H9 (cell line): ENCODE measurements around the gene KAT8. TPM values are rescaled to one million over a fixed set of nuclear protein-coding genes. Genes with fewer than 3 reads are reported as not detected.
A peak's percentile ranks its signal among the peaks of the same experiment; 100 is the strongest.

ENCODE experiments used
- DNase-seq: peaks from one replicate; pipeline ENCODE4 v3.0.0-alpha.2; 2017
- H2AFZ ChIP-seq: one replicate; pipeline ENCODE4 v1.6.1; 2013; ENCODE audit warnings: mild to moderate bottlenecking, low read length, control low read depth, moderate library complexity
- H2AK5ac ChIP-seq: 2 replicates; pipeline ENCODE4 v1.6.1; 2013; ENCODE audit warnings: low read length, control low read depth, mixed read lengths; ENCODE audit not compliant: insufficient read length
- H2BK120ac ChIP-seq: one replicate; pipeline ENCODE4 v1.6.1; 2013; ENCODE audit warnings: low read depth, mild to moderate bottlenecking, low read length, control low read depth, inconsistent platforms; ENCODE audit not compliant: poor library complexity, severe bottlenecking
- H2BK12ac ChIP-seq: 2 replicates; pipeline ENCODE4 v1.6.1; 2013; ENCODE audit warnings: low read length, control low read depth, mixed read lengths, low read depth; ENCODE audit not compliant: insufficient read length
- H2BK15ac ChIP-seq: 2 replicates; pipeline ENCODE4 v1.6.1; 2013; ENCODE audit warnings: low read depth, low read length, control low read depth
- H2BK20ac ChIP-seq: one replicate; pipeline ENCODE4 v1.6.1; 2013; ENCODE audit warnings: low read depth, mild to moderate bottlenecking, low read length, control low read depth, inconsistent platforms; ENCODE audit not compliant: poor library complexity, severe bottlenecking
- H2BK5ac ChIP-seq: 2 replicates; pipeline ENCODE4 v1.6.1; 2013; ENCODE audit warnings: low read length, control low read depth, mixed read lengths; ENCODE audit not compliant: insufficient read length
- H3K14ac ChIP-seq: 2 replicates; pipeline ENCODE4 v1.6.1; 2013; ENCODE audit warnings: low read length, control low read depth; ENCODE audit not compliant: insufficient read depth
- H3K18ac ChIP-seq: 2 replicates; pipeline ENCODE4 v1.6.1; 2013; ENCODE audit warnings: low read depth, mild to moderate bottlenecking, mixed read lengths, low read length, control low read depth; ENCODE audit not compliant: insufficient read length
- H3K23ac ChIP-seq: 2 replicates; pipeline ENCODE4 v1.6.1; 2013; ENCODE audit warnings: low read length, control low read depth, mixed read lengths, low read depth; ENCODE audit not compliant: insufficient read length
- H3K23me2 ChIP-seq: 2 replicates; pipeline ENCODE4 v1.6.1; 2013; ENCODE audit warnings: low read depth, mild to moderate bottlenecking, mixed read lengths, low read length, control low read depth; ENCODE audit not compliant: insufficient read length, poor library complexity, severe bottlenecking
- H3K27ac ChIP-seq: 2 replicates; pipeline ENCODE4 v1.5.1; 2013; ENCODE audit warnings: low read length, control low read depth, mixed read lengths, low read depth; ENCODE audit not compliant: insufficient read length
- H3K27me3 ChIP-seq: 2 replicates; pipeline ENCODE4 v1.6.1; 2013; ENCODE audit warnings: low read length, control low read depth, inconsistent platforms; ENCODE audit not compliant: insufficient read depth
- H3K4ac ChIP-seq: 2 replicates; pipeline ENCODE4 v1.6.1; 2013; ENCODE audit warnings: low read depth, mild to moderate bottlenecking, control low read depth, inconsistent platforms, low read length, moderate library complexity
- H3K4me1 ChIP-seq: 2 replicates; pipeline ENCODE4 v1.6.1; 2013; ENCODE audit warnings: low read length, control low read depth, inconsistent platforms; ENCODE audit not compliant: insufficient read depth
- H3K4me2 ChIP-seq: 2 replicates; pipeline ENCODE4 v1.6.1; 2013; ENCODE audit warnings: low read length, control low read depth, mixed read lengths; ENCODE audit not compliant: insufficient read length, insufficient read depth
- H3K56ac ChIP-seq: 2 replicates; pipeline ENCODE4 v1.6.1; 2013; ENCODE audit warnings: low read depth, mild to moderate bottlenecking, mixed read lengths, low read length, control low read depth; ENCODE audit not compliant: insufficient read length
- H3K79me1 ChIP-seq: 2 replicates; pipeline ENCODE4 v1.6.1; 2013; ENCODE audit warnings: low read depth, mild to moderate bottlenecking, moderate library complexity, low read length, control low read depth, inconsistent platforms; ENCODE audit not compliant: insufficient read depth, poor library complexity, severe bottlenecking
- H3K79me2 ChIP-seq: 2 replicates; pipeline ENCODE4 v1.6.1; 2013; ENCODE audit warnings: low read length, control low read depth, inconsistent platforms; ENCODE audit not compliant: insufficient read depth
- H3K9ac ChIP-seq: 2 replicates; pipeline ENCODE4 v1.6.1; 2013; ENCODE audit warnings: low read length, control low read depth, mixed read lengths; ENCODE audit not compliant: insufficient read length; ENCODE audit errors: extremely low read depth
- H3K9me3 ChIP-seq: one replicate; pipeline ENCODE4 v1.6.1; 2013; ENCODE audit warnings: low read depth, low read length, inconsistent platforms; ENCODE audit not compliant: control insufficient read depth
- H3T11ph ChIP-seq: one replicate; pipeline ENCODE4 v1.6.1; 2013; ENCODE audit warnings: mild to moderate bottlenecking, low read length, control low read depth, inconsistent platforms
- H4K20me1 ChIP-seq: one replicate; pipeline ENCODE4 v1.6.1; 2013; ENCODE audit not compliant: control insufficient read depth, insufficient read length, insufficient read depth
- H4K5ac ChIP-seq: 2 replicates; pipeline ENCODE4 v1.6.1; 2013; ENCODE audit warnings: low read depth, mild to moderate bottlenecking, mixed read lengths, low read length, control low read depth; ENCODE audit not compliant: insufficient read length
- H4K8ac ChIP-seq: replicated peaks from 2 replicates; pipeline ENCODE4 v1.6.1; 2013; ENCODE audit warnings: low read length, control low read depth, mixed read lengths, low read depth; ENCODE audit not compliant: insufficient read length
- H4K91ac ChIP-seq: 2 replicates; pipeline ENCODE4 v1.6.1; 2013; ENCODE audit warnings: low read depth, mild to moderate bottlenecking, moderate library complexity, mixed read lengths, low read length, control low read depth; ENCODE audit not compliant: insufficient read length
- H3K27ac Mint-ChIP-seq, 3 experiments: 2 replicates in 2 of 3; 3 replicates in 1 of 3; pipeline ENCODE4 v1.8.0; 2020 to 2021; ENCODE audit warnings: mixed read lengths in 3 of 3, mild to moderate bottlenecking in 1 of 3, moderate library complexity in 1 of 3
- H3K27me3 Mint-ChIP-seq: 2 replicates; pipeline ENCODE4 v1.8.0; 2021; ENCODE audit warnings: low read depth, mild to moderate bottlenecking, moderate library complexity, mixed read lengths
- H3K36me3 Mint-ChIP-seq, 3 experiments: 2 replicates in 2 of 3; 3 replicates in 1 of 3; pipeline ENCODE4 v1.8.0; 2020 to 2021; ENCODE audit warnings: low read depth in 3 of 3, mixed read lengths in 3 of 3; ENCODE audit not compliant: insufficient read depth in 1 of 3
- H3K4me1 Mint-ChIP-seq, 2 experiments: 2 replicates each; pipeline ENCODE4 v1.8.0; 2020; ENCODE audit warnings: mixed read lengths in 2 of 2
- H3K4me3 Mint-ChIP-seq, 2 experiments: 2 replicates in 1 of 2; 3 replicates in 1 of 2; pipeline ENCODE4 v1.8.0; 2020 to 2021; ENCODE audit warnings: mild to moderate bottlenecking in 2 of 2, mixed read lengths in 2 of 2, moderate library complexity in 1 of 2
- H3K9me3 Mint-ChIP-seq, 2 experiments: 2 replicates in 1 of 2; 3 replicates in 1 of 2; pipeline ENCODE4 v1.8.0; 2020; ENCODE audit warnings: mild to moderate bottlenecking in 2 of 2, mixed read lengths in 2 of 2, moderate library complexity in 1 of 2
- CTCF ChIP-seq: fragments of 200-600 bp; sonication (generic); conservative IDR thresholded peaks from 3 replicates; pipeline ENCODE4 v1.8.0; 2021; ENCODE audit warnings: antibody characterized with exemption, mild to moderate bottlenecking
- WGBS: extraction: QIAGEN DNeasy Blood & Tissue Kit; methylation state at CpG from one replicate; pipeline ENCODE4 v1.1.7; 2013; ENCODE audit warnings: missing lambda C conversion rate, low lambda C conversion rate, mixed read lengths; ENCODE audit not compliant: insufficient read length; ENCODE audit errors: extremely low coverage; 5-methylcytosine and 5-hydroxymethylcytosine counted together
- total RNA-seq: library from RNA; stranded (reverse); gene quantifications from 2 replicates; pipeline ENCODE4 v1.2.1, GENCODE V29; 2021

The KAT8 gene
- total RNA-seq, 1 experiment from 2014 or later = 52.1 TPM

GRCh38 chr16:31143011-31143693 lies 25.7 kb downstream of the KAT8 start:
- Histone ChIP-seq H2BK12ac (no peak overlapping the region), H3T11ph (no peak overlapping the region), H3K56ac (no peak overlapping the region), H3K14ac (peak overlapping the region; percentile 81; the same call in 1 of the 2 replicates), H3K27me3 (no peaks in the 10 kb centered on the region; the same call in 1 of the 2 replicates), H2AFZ (no peak overlapping the region), H2BK20ac (no peak overlapping the region), H2BK15ac (no peak overlapping the region; the same call in 1 of the 2 replicates), H3K4me1 (peaks cover 4% of the 10 kb centered on the region), H2BK5ac (no peak overlapping the region), H3K4me2 (no peak overlapping the region), H4K8ac (no peak overlapping the region), H3K9ac (no peak overlapping the region), H3K23ac (no peak overlapping the region), H2AK5ac (no peak overlapping the region), H3K79me1 (no peaks in the 10 kb centered on the region), H4K20me1 (no peaks in the 10 kb centered on the region), H3K27ac (no peak overlapping the region), H4K91ac (no peak overlapping the region), H3K4ac (no peak overlapping the region), H2BK120ac (no peak overlapping the region), H4K5ac (no peak overlapping the region), H3K79me2 (no peaks in the 10 kb centered on the region), H3K9me3 (no peaks in the 10 kb centered on the region), H3K18ac (no peak overlapping the region), H3K23me2 (peaks cover 3% of the 10 kb centered on the region)
- Mint-ChIP-seq H3K4me1 (peaks cover 27 to 48% of the 10 kb centered on the region in 2 experiments), H3K4me3 (peak overlapping the region in 1 of 2 experiments; percentile 24; a peak in 1 of 5 replicates), H3K27me3 (peaks cover 44% of the 10 kb centered on the region), H3K9me3 (no peaks in the 10 kb centered on the region; a peak in 1 of 5 replicates), H3K36me3 (no peaks in the 10 kb centered on the region), H3K27ac (no peak overlapping the region)
- WGBS = no CpG with 5 or more reads among the region's 22 CpGs
- TF ChIP-seq CTCF = no peak
- no peak for DNase-seq
